Stimulated activated memory B cell treated with anti-CD40 and anti-IgM and Interleukin-4, amounts not matched to agents 10 μg/mL and 1 μg/mL and 100 μg/mL, for 72 hours (primary cell): Measurements from ENCODE around the gene DOCK1.
"Not testable (repeated sequence)": the region's sequence is repeated elsewhere in the genome, so short reads cannot be mapped to it uniquely, and the experiment has no call there.

Experiments
- ATAC-seq: fragments of 150-1000 bp; cut with Tn5 transposase; 2 replicates; pipeline ENCODE4 v1.10.0; 2021
- H3K27ac Mint-ChIP-seq: one replicate; pipeline ENCODE4 v1.8.0; 2022; ENCODE audit warnings: mild to moderate bottlenecking, mixed read lengths
- H3K27me3 Mint-ChIP-seq: one replicate; pipeline ENCODE4 v1.8.0; 2022; ENCODE audit warnings: mixed read lengths
- H3K36me3 Mint-ChIP-seq: one replicate; pipeline ENCODE4 v1.8.0; 2022; ENCODE audit warnings: mixed read lengths
- H3K4me1 Mint-ChIP-seq: one replicate; pipeline ENCODE4 v1.8.0; 2022; ENCODE audit warnings: mixed read lengths
- H3K4me3 Mint-ChIP-seq: one replicate; pipeline ENCODE4 v1.8.0; 2022; ENCODE audit warnings: mild to moderate bottlenecking, moderate library complexity, mixed read lengths
- H3K9me3 Mint-ChIP-seq: one replicate; pipeline ENCODE4 v1.8.0; 2022; ENCODE audit warnings: mixed read lengths

DOCK1 gene

DNA sequence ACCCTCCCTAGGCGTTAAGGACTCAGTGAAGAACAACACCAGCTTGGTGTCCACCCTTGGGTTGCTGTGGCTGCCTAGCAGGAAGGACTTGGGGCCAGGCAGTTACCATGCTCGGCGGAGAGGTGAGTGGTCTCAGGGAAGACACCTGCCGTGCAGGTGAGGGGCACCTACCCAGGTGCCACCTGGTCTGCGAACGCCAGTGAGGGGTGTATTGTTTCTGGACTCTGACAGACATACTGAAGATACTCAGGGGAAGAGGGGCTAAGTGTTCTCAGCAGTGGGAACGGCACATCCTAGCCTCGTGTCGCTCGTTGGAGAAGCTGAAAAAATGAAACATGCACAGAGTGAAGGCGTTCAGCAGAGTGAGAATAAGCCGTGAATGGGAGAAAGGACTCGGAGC is 22.6 kb downstream of the DOCK1 start:
- H3K27me3 Mint-ChIP-seq = no peaks in the 10 kb centered on the region
- H3K36me3 Mint-ChIP-seq = no peaks in the 10 kb centered on the region
- H3K9me3 Mint-ChIP-seq = peaks cover 4% of the 10 kb centered on the region
- H3K4me3 Mint-ChIP-seq = no peak overlapping the region
- ATAC-seq = no peak
- no peak overlapping the region for H3K27ac Mint-ChIP-seq
- no peaks in the 10 kb centered on the region for H3K4me1 Mint-ChIP-seq

DNA sequence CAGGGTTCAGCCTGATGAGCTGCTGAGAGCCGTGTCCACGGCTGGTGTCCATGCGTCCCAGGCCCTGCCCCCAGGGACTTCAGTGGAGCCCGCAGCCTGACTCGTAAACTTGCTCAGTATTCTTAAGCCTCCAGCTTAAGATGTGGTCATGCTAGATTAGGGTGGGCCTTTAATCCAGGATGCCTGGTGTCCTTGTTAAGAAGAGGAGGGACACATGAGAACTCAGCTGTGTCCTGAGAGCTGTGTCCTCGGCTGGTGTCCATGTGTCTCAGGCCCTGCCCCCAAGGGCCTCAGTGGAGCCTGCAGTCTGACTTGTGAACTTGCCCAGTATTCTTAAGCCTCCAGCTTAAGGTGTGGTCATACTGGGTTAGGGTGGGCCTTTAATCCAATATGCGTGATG is 23.0 kb downstream of the DOCK1 start:
- Mint-ChIP-seq H3K4me3 (no peak overlapping the region), H3K27me3 (no peaks in the 10 kb centered on the region), H3K36me3 (no peaks in the 10 kb centered on the region), H3K27ac (no peak overlapping the region), H3K9me3 (peaks cover 4% of the 10 kb centered on the region), H3K4me1 (no peaks in the 10 kb centered on the region)
- no peak for ATAC-seq

DNA sequence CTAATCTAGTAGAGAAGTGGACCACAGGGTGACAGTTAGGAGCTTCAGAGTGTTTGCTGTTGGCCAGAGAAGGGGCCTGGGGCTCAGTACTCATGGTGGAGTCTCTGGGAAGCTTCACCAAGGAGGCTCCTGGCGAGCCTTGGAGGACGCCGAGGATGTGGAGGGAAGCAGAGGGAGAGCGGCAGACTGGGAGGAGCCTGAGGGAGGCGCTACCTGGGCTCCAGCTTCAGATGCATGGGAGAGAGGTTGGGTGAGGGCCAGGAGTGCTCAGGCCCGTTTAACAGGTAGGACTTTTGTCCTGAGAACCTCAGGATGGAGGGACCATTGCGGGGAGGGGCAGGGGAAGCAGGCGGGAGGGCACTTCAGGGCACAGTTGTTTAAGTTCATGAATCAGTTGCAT is 24.2 kb downstream of the DOCK1 start:
- no peaks in the 10 kb centered on the region for H3K4me1 Mint-ChIP-seq
- H3K4me3 Mint-ChIP-seq = no peak overlapping the region
- no peak for ATAC-seq
- H3K36me3 Mint-ChIP-seq = no peaks in the 10 kb centered on the region
- H3K27ac Mint-ChIP-seq = no peak overlapping the region
- H3K9me3 Mint-ChIP-seq = peaks cover 4% of the 10 kb centered on the region
- H3K27me3 Mint-ChIP-seq = no peaks in the 10 kb centered on the region

DNA sequence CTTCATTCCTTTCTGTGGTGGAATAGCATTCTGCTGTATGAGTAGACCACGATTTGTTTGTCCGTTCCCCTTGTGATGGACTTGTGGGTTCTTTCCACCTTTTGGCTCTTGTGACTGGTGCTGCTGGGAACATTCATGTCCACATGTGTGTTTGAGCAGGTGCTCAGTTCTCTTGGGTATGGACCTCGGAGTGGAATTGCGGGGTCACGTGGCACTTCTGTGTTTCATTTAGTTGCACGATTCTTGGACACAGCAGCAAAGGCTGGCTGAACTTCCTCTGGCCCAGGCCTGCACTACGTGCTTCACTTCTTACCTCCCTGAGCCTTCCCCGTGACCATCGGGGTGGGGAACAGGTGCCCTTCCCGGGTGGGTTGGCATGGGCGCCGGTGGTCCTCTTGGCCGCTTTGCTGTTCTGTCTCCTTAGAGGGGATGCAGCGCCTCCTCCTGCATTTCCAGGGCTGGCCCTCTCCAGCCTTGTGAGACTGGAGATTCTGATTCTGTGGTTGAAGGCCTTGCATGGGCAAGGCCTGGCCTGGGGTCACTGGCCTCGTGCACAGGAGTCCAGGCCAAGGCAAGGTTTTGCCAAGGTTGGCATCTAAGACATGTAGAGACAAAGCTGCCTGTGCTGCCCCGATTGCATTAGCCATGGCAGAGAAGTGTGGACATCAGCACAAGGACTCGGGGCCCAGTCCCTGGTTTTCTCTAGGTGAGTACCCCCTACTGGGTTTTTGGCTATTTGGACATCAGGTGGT is 25.1 kb downstream of the DOCK1 start:
- Mint-ChIP-seq H3K36me3 (no peaks in the 10 kb centered on the region), H3K9me3 (peaks cover 4% of the 10 kb centered on the region), H3K27me3 (no peaks in the 10 kb centered on the region), H3K27ac (no peak overlapping the region), H3K4me3 (no peak overlapping the region), H3K4me1 (no peaks in the 10 kb centered on the region)
- ATAC-seq = no peak

- Mint-ChIP-seq H3K36me3 (no peaks in the 10 kb centered on the region), H3K27me3 (no peaks in the 10 kb centered on the region), H3K27ac (no peak overlapping the region), H3K4me1 (no peaks in the 10 kb centered on the region), H3K4me3 (no peak overlapping the region), H3K9me3 (peaks cover 4% of the 10 kb centered on the region)
- no peak for ATAC-seq
These were observed 25.8 kb downstream of the DOCK1 start for GRCh38 chr10:126930883-126931503.

DNA sequence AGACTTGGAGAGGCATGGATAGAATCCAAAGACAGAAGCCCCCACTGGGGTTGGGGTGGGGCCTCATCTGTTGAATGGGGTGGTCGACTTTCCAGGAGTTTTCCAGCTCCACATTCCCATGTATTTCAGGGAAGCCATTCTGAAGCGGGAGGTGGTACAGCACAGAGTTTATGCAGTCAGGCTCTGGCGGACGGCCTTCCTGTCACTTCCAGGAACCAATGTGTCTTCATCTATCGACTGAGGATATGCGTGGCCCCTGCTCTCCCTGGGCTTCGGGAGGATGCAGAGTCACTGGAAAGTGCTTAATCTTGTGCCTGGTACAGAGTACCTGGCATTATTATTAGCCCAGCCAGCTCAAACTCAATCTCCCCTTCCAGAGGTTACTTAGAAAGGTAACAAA is 26.3 kb downstream of the DOCK1 start:
- H3K36me3 Mint-ChIP-seq = no peaks in the 10 kb centered on the region
- H3K27me3 Mint-ChIP-seq = no peaks in the 10 kb centered on the region
- no peak overlapping the region for H3K27ac Mint-ChIP-seq
- ATAC-seq = no peak
- no peaks in the 10 kb centered on the region for H3K4me1 Mint-ChIP-seq
- peaks cover 4% of the 10 kb centered on the region for H3K9me3 Mint-ChIP-seq
- no peak overlapping the region for H3K4me3 Mint-ChIP-seq

- H3K4me1 Mint-ChIP-seq = no peaks in the 10 kb centered on the region
- peaks cover 7% of the 10 kb centered on the region for H3K9me3 Mint-ChIP-seq
- no peak overlapping the region for H3K27ac Mint-ChIP-seq
- no peaks in the 10 kb centered on the region for H3K36me3 Mint-ChIP-seq
- no peak overlapping the region for H3K4me3 Mint-ChIP-seq
- no peaks in the 10 kb centered on the region for H3K27me3 Mint-ChIP-seq
- no peak for ATAC-seq
These were observed 27.3 kb downstream of the DOCK1 start for GRCh38 chr10:126932516-126932915.

DNA sequence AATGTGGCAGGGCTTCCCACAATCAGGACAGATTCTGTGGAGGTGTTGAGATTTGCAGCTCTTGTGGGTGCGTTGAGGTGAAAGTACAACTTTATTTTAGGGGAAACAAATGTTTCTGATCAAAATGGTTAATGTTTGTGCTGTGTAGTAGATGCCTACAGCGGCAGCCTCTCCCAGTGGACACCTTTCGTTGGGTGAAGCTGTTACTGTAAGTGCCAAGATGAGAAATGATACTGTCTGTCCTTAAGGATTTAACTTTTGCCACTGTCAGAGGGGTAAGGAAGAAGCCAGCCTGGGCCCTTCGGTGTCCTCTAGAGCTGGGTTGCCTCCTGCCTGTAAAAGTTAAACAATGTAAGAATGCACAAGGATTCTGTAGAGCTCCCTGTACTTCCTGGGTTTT is 27.9 kb downstream of the DOCK1 start:
- no peak for ATAC-seq
- H3K36me3 Mint-ChIP-seq = no peaks in the 10 kb centered on the region
- no peak overlapping the region for H3K27ac Mint-ChIP-seq
- H3K4me1 Mint-ChIP-seq = no peaks in the 10 kb centered on the region
- H3K9me3 Mint-ChIP-seq = peaks cover 5% of the 10 kb centered on the region
- no peak overlapping the region for H3K4me3 Mint-ChIP-seq
- no peaks in the 10 kb centered on the region for H3K27me3 Mint-ChIP-seq

DNA sequence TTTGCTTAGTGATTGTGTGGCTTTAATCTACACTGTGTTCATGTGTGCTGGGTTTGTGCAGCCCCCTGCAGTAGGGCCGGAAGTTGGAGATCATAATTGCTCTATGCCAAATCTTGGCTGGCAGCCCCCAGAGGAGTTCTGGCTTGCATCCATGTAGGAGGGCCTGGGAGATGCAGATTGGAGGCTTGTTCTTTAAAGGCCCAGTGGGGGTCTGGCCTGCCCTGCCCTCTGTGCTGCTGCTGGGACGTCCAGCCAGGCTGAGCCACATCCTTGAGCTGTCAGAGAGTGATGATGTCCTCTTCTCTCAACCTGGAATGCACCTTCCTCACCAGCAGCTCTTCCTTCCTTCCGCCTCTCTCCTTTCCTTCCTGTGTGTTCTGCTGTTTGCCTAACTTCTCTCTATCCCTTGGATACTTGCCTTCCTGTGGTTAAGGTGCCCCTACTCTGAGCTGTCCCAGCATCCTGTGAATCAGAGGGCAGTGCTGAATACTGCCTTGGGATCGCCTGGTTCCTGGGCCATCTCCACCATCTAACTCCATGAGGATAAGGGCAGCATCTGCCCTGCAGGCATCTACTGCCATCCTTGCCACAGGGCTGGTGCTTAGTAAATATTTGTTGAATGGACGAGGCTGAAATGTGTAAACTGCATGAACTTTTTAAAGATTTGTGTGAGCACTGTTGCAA is 30.2 kb downstream of the DOCK1 start:
- Mint-ChIP-seq H3K4me1 (no peaks in the 10 kb centered on the region), H3K4me3 (no peak overlapping the region), H3K36me3 (no peaks in the 10 kb centered on the region), H3K27ac (no peak overlapping the region), H3K9me3 (peaks cover 10% of the 10 kb centered on the region), H3K27me3 (no peaks in the 10 kb centered on the region)
- ATAC-seq = no peak

DNA sequence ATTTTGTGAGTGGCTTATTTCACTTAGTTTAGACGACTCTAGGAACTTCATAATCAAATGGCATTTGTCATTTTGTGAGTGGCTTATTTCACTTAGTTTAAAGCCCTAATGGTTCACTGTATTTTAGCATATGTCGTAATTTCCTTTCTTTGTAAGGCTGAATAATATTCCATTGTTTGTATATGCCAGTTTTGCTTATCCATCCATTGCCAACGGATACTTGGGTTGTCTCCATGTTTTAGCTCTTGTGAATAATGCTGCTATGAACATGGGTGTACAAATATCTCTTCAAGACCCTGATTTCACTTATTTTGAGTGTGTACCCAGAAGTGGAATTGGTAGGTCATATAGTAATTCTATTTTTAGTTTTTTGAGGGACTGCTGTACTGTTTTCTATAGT is 31.8 kb downstream of the DOCK1 start:
- Mint-ChIP-seq H3K27me3 (no peaks in the 10 kb centered on the region), H3K27ac (no peak overlapping the region), H3K4me1 (no peaks in the 10 kb centered on the region), H3K9me3 (peaks cover 10% of the 10 kb centered on the region), H3K4me3 (no peak overlapping the region), H3K36me3 (no peaks in the 10 kb centered on the region)
- no peak for ATAC-seq

GRCh38 chr10:126938121-126938520 is 32.9 kb downstream of the DOCK1 start:
- not testable (repeated sequence) for H3K4me3 Mint-ChIP-seq, H3K27me3 Mint-ChIP-seq, ATAC-seq, H3K27ac Mint-ChIP-seq, H3K36me3 Mint-ChIP-seq, H3K4me1 Mint-ChIP-seq
- peaks cover 10% of the 10 kb centered on the region for H3K9me3 Mint-ChIP-seq

GRCh38 chr10:126939706-126940105 is 34.5 kb downstream of the DOCK1 start:
- no peaks in the 10 kb centered on the region for H3K4me1 Mint-ChIP-seq

GRCh38 chr10:126940670-126941310 is 35.6 kb downstream of the DOCK1 start:
- no peak overlapping the region for H3K4me3 Mint-ChIP-seq
- H3K9me3 Mint-ChIP-seq = peaks cover 18% of the 10 kb centered on the region
- ATAC-seq = no peak
- H3K27ac Mint-ChIP-seq = no peak overlapping the region
- H3K27me3 Mint-ChIP-seq = no peaks in the 10 kb centered on the region
- H3K4me1 Mint-ChIP-seq = no peaks in the 10 kb centered on the region
- no peaks in the 10 kb centered on the region for H3K36me3 Mint-ChIP-seq

More at GRCh38 chr10:126939706-126940105, 34.5 kb downstream of the DOCK1 start:
- Mint-ChIP-seq H3K4me3 (no peak overlapping the region), H3K36me3 (no peaks in the 10 kb centered on the region), H3K27me3 (no peaks in the 10 kb centered on the region), H3K27ac (no peak overlapping the region), H3K9me3 (peaks cover 16% of the 10 kb centered on the region)
- ATAC-seq = no peak

- no peaks in the 10 kb centered on the region for H3K4me1 Mint-ChIP-seq
- no peak overlapping the region for H3K4me3 Mint-ChIP-seq
These were observed 39.0 kb downstream of the DOCK1 start for GRCh38 chr10:126944191-126944590.

GRCh38 chr10:126945351-126946030 is 40.3 kb downstream of the DOCK1 start:
- peaks cover 8% of the 10 kb centered on the region for H3K9me3 Mint-ChIP-seq

More at GRCh38 chr10:126944191-126944590, 39.0 kb downstream of the DOCK1 start:
- no peak overlapping the region for H3K27ac Mint-ChIP-seq
- H3K9me3 Mint-ChIP-seq = peaks cover 8% of the 10 kb centered on the region
- H3K27me3 Mint-ChIP-seq = no peaks in the 10 kb centered on the region
- ATAC-seq = no peak
- H3K36me3 Mint-ChIP-seq = no peaks in the 10 kb centered on the region

More at GRCh38 chr10:126945351-126946030, 40.3 kb downstream of the DOCK1 start:
- ATAC-seq = no peak
- Mint-ChIP-seq H3K4me1 (no peaks in the 10 kb centered on the region), H3K4me3 (no peak overlapping the region), H3K36me3 (no peaks in the 10 kb centered on the region), H3K27ac (no peak overlapping the region), H3K27me3 (no peaks in the 10 kb centered on the region)
